Muscle layer of colon (tissue), 2 donors: ENCODE data around the gene FATE1.

Experiments
- H3K27ac ChIP-seq: one replicate; pipeline ENCODE4 v1.7.0; 2013; ENCODE audit warnings: low read depth, mild to moderate bottlenecking, low read length, moderate library complexity
- H3K27me3 ChIP-seq, 2 donors: one replicate each; pipeline ENCODE4 v1.7.0; 2013; ENCODE audit warnings: low read length in 2 of 2, mild to moderate bottlenecking in 2 of 2; ENCODE audit not compliant: insufficient read depth in 2 of 2, control insufficient read depth in 1 of 2
- H3K36me3 ChIP-seq: one replicate; pipeline ENCODE4 v1.7.0; 2013; ENCODE audit warnings: mild to moderate bottlenecking, low read length; ENCODE audit not compliant: insufficient read depth
- H3K4me1 ChIP-seq: one replicate; pipeline ENCODE4 v1.7.0; 2013; ENCODE audit warnings: mild to moderate bottlenecking, low read length; ENCODE audit not compliant: insufficient read depth
- H3K4me3 ChIP-seq, 2 donors: one replicate each; pipeline ENCODE4 v1.7.0; 2013; ENCODE audit warnings: low read length in 2 of 2, low read depth in 1 of 2, mild to moderate bottlenecking in 1 of 2, moderate library complexity in 1 of 2
- H3K9ac ChIP-seq: one replicate; pipeline ENCODE4 v1.7.0; 2013; ENCODE audit warnings: low read length
- H3K9me3 ChIP-seq: one replicate; pipeline ENCODE4 v1.7.0; 2013; ENCODE audit warnings: mild to moderate bottlenecking, low read length
- donor health status: abdominal sarcoma.
- donor health status: Adenocarcinoma of cecum.

FATE1 gene

GRCh38 chrX:151715752-151716151 is at the start of gene FATE1:
TSS of gene FATE1 (plus strand) at chrX:151716035. CDS start at chrX:151716120, 85 bp downstream.
- Histone ChIP-seq H3K27me3 (peaks cover 5 to 10% of the 10 kb centered on the region in 2 donors), H3K4me3 (no peak within 1 kb of the TSS), H3K4me1 (no peaks in the 10 kb centered on the region), H3K27ac (no peak within 1 kb of the TSS), H3K36me3 (no peaks in the 10 kb centered on the region), H3K9me3 (no peaks in the 10 kb centered on the region), H3K9ac (no peak within 1 kb of the TSS)

GRCh38 chrX:151675121-151675746 is 40.6 kb upstream of the FATE1 start:
- H3K36me3 ChIP-seq, result no peaks in the 10 kb centered on the region
- no peak overlapping the region for H3K27ac ChIP-seq

GRCh38 chrX:151676196-151676595 is 39.6 kb upstream of the FATE1 start:
- no peaks in the 10 kb centered on the region for H3K4me1 ChIP-seq
- no peak overlapping the region for H3K27ac ChIP-seq
- H3K9me3 ChIP-seq, result no peaks in the 10 kb centered on the region
- H3K36me3 ChIP-seq, result no peaks in the 10 kb centered on the region
- no peak overlapping the region for H3K9ac ChIP-seq
- no peak overlapping the region for H3K4me3 ChIP-seq
- no peaks in the 10 kb centered on the region for H3K27me3 ChIP-seq

More at GRCh38 chrX:151675121-151675746, 40.6 kb upstream of the FATE1 start:
- Histone ChIP-seq H3K4me3 (no peak overlapping the region), H3K9me3 (no peaks in the 10 kb centered on the region), H3K4me1 (no peaks in the 10 kb centered on the region), H3K27me3 (no peaks in the 10 kb centered on the region), H3K9ac (no peak overlapping the region)

DNA sequence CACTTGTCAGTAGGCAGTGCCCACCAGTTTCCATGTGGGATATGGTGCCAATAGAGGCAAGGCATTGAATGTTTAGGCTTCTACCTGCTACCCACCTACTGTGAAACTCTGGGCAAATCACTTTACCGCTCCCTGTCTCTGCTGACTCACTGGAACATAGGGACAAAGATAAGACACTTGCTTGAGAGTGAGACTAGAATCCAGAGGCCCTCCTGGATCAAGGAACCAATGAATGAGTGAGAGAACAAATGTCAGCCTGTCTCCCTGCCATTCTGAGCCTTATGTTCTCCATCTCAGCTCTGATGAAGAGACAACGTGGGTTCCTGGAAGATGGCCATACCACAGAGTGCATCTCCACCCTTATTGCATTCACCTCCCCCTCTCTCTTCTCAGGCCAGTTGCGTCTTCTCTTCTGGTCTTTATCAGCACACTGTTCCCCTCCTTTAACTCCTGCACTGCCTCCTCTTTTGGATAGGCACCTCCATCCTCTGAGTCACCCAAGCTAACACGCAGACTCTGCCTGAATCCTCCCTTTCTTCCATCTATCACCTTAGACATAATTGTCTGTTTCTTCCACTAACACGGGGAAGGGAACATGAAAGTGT is 35.9 kb upstream of the FATE1 start:
- Histone ChIP-seq H3K27me3 (peaks cover 0 to 5% of the 10 kb centered on the region in 2 donors), H3K36me3 (no peaks in the 10 kb centered on the region), H3K4me1 (no peaks in the 10 kb centered on the region), H3K27ac (no peak overlapping the region), H3K4me3 (no peak overlapping the region), H3K9ac (no peak overlapping the region), H3K9me3 (no peaks in the 10 kb centered on the region)

GRCh38 chrX:151680805-151681204 is 35.0 kb upstream of the FATE1 start:
- Histone ChIP-seq H3K9ac (no peak overlapping the region), H3K27me3 (peaks cover 0 to 5% of the 10 kb centered on the region in 2 donors), H3K36me3 (no peaks in the 10 kb centered on the region), H3K4me1 (no peaks in the 10 kb centered on the region), H3K27ac (no peak overlapping the region), H3K4me3 (no peak overlapping the region), H3K9me3 (no peaks in the 10 kb centered on the region)

GRCh38 chrX:151687635-151688034 is 28.2 kb upstream of the FATE1 start:
- no peaks in the 10 kb centered on the region for H3K36me3 ChIP-seq
- no peak overlapping the region for H3K27ac ChIP-seq
- no peak overlapping the region for H3K4me3 ChIP-seq
- H3K9me3 ChIP-seq, result no peaks in the 10 kb centered on the region
- H3K27me3 ChIP-seq, result peaks cover 0 to 5% of the 10 kb centered on the region in 2 donors
- H3K4me1 ChIP-seq, result no peaks in the 10 kb centered on the region
- H3K9ac ChIP-seq, result no peak overlapping the region

DNA sequence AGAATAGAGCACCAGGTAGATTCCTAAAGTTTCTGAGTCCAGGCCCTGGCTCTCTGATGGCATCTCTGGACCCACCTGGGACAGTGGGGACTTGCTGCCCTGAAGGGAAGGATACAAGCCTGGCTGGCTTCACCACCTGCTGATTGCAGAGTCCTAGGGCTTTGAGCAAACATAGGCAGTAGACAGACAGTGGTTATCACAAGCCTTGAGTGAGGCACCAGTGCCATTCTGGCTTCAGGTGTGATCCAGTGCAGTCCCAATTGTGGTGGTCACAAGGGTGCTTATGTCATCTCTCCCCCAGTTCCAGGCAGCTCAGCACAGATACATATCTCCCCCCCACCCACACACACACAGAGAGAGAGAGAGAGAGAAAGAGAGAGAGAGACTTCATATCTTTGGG is 27.1 kb upstream of the FATE1 start:
- H3K4me1 ChIP-seq, result no peaks in the 10 kb centered on the region
- H3K27me3 ChIP-seq, result peaks cover 0 to 4% of the 10 kb centered on the region in 2 donors
- H3K9me3 ChIP-seq, result no peaks in the 10 kb centered on the region
- H3K36me3 ChIP-seq, result no peaks in the 10 kb centered on the region
- H3K27ac ChIP-seq, result no peak overlapping the region
- H3K9ac ChIP-seq, result no peak overlapping the region
- H3K4me3 ChIP-seq, result no peak overlapping the region

DNA sequence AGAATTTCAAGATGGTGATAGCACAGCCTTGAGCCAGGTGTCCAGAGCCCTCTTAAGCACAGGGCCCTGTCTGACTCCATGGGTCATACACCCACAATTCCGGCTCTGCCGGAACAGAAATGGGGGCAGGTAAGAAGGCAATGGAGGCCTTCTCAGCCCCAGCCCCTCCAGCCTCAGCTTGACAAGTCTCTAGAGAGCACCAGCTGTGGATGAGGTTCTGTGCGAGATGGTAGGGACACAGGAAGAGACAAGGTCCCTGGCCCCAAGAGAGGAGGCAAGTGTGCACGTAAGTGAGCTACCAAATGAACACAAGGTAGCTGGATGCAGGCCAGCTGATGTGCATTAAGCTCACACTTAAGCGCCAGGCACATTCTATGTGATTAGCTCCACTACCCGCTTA is 23.0 kb upstream of the FATE1 start:
- Histone ChIP-seq H3K4me1 (no peaks in the 10 kb centered on the region), H3K36me3 (no peaks in the 10 kb centered on the region), H3K27ac (no peak overlapping the region)

GRCh38 chrX:151694121-151694520 is 21.7 kb upstream of the FATE1 start:
- H3K9me3 ChIP-seq, result no peaks in the 10 kb centered on the region
- H3K36me3 ChIP-seq, result no peaks in the 10 kb centered on the region
- H3K9ac ChIP-seq, result no peak overlapping the region
- peaks cover 0 to 7% of the 10 kb centered on the region in 2 donors for H3K27me3 ChIP-seq
- no peak overlapping the region for H3K4me3 ChIP-seq
- no peaks in the 10 kb centered on the region for H3K4me1 ChIP-seq
- no peak overlapping the region for H3K27ac ChIP-seq

More for the DNA sequence above, 23.0 kb upstream of the FATE1 start:
- Histone ChIP-seq H3K27me3 (peaks cover 0 to 7% of the 10 kb centered on the region in 2 donors), H3K9ac (no peak overlapping the region), H3K9me3 (no peaks in the 10 kb centered on the region), H3K4me3 (no peak overlapping the region)

DNA sequence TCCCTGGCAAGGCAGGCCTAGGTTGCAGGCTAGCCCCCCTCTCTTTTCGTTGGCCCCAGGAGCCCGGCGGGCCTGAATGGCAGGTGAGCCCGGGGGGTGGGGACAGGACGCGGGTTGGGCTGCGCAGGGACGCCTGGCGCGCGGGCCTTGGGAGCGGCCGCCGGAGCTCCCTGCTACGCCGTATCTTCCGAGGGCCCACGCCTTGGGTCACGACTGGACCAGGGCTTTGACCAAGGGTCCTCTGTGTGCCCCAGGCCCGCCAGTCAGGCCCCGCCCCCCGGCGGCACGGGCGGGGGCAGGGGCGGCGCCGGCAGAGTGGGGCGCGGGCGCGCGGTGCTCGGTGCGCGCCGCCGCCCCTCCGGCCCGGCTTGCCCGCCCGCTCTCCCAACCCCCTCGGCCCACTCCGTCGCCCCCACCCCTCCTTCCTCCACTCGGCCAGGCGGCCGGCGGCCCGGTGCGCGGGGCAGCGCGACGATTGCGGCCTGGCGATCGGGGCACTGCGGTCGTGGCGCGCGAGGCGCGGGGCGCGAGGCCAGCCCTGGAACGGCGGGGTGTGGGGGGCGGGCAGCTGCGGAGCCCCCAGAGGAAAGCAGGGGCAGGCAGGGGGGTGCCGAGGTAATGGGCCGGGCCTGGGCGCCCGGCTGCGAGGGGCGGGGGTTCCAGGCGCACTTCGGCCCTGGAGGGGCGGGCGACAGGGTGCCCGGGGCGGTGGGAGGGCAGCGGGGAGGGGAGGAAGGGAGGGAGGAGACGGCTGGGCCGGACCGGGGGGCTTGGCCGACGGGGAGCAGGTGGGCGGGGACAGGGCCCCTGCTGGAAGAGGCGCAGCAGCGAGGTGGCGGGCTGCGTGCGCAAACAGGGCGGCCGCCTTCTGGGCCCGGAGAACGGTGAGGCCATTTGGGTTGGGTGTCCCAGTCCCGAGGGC is 20.9 kb upstream of the FATE1 start, which contains the start of gene PRRG3:
TSS of gene PRRG3 (plus strand) at position 798 of the 922 bp plus-strand sequence. CDS start 3,357 bp downstream, outside the sequence.
- H3K27ac ChIP-seq, result no peak within 1 kb of the TSS
- no peak within 1 kb of the TSS for H3K9ac ChIP-seq
- no peaks in the 10 kb centered on the region for H3K9me3 ChIP-seq
- H3K4me3 ChIP-seq, result no peak within 1 kb of the TSS
- no peaks in the 10 kb centered on the region for H3K4me1 ChIP-seq
- H3K36me3 ChIP-seq, result no peaks in the 10 kb centered on the region
- H3K27me3 ChIP-seq, result peaks cover 0 to 7% of the 10 kb centered on the region in 2 donors

GRCh38 chrX:151695583-151696340 is 20.1 kb upstream of the FATE1 start:
- Histone ChIP-seq H3K36me3 (no peaks in the 10 kb centered on the region), H3K4me3 (no peak overlapping the region), H3K9ac (no peak overlapping the region), H3K9me3 (no peaks in the 10 kb centered on the region), H3K27ac (no peak overlapping the region), H3K27me3 (peaks cover 0 to 7% of the 10 kb centered on the region in 2 donors), H3K4me1 (no peaks in the 10 kb centered on the region)
